GM23338 (cell line): Measurements from ENCODE around the gene ABI1.

Source experiments
- CREB1 ChIP-seq: fragments of 250-450 bp; sonication (Bioruptor Pico); IDR thresholded peaks from 2 replicates; pipeline ENCODE4 v1.5.0; 2020; ENCODE audit warnings: low read depth, mild to moderate bottlenecking, moderate library complexity
- EZH2 ChIP-seq: fragments of 200-600 bp; sonication (generic); IDR thresholded peaks from one replicate; pipeline ENCODE4 v1.8.0; 2017; ENCODE audit warnings: antibody characterized with exemption, mild to moderate bottlenecking, low read depth; ENCODE audit not compliant: unreplicated experiment
- EZH2phosphoT487 ChIP-seq: fragments of 200-600 bp; sonication (generic); IDR thresholded peaks from one replicate; pipeline ENCODE4 v1.8.1; 2018; ENCODE audit warnings: antibody characterized with exemption; ENCODE audit not compliant: unreplicated experiment
- JUNB ChIP-seq: IDR thresholded peaks from one replicate; pipeline ENCODE4 v1.6.1; 2016; ENCODE audit warnings: antibody characterized with exemption; ENCODE audit not compliant: unreplicated experiment
- POLR2AphosphoS5 ChIP-seq: IDR thresholded peaks from 2 replicates; pipeline ENCODE4 v1.6.1; 2016; ENCODE audit warnings: antibody characterized with exemption, low read depth
- ZNF331 ChIP-seq: fragments of 250-450 bp; sonication (Bioruptor Pico); IDR thresholded peaks from 2 replicates; pipeline ENCODE4 v1.5.0; 2020; ENCODE audit warnings: low read depth, mild to moderate bottlenecking, moderate library complexity
- TF ChIP-seq, protein P1 (sequence below), 2 experiments: fragments of 200-600 bp in 1 of 2; sonication (generic) in 1 of 2; conservative IDR thresholded peaks; 2 replicates each; pipeline versions ENCODE4 v1.5.1 to v1.6.1; 2016 to 2017; ENCODE audit warnings: antibody characterized with exemption in 2 of 2, low read depth in 2 of 2, mild to moderate bottlenecking in 2 of 2, moderate library complexity in 1 of 2
- TF ChIP-seq, protein P2 (sequence below): IDR thresholded peaks from one replicate; pipeline ENCODE4 v1.6.1; 2018; ENCODE audit warnings: antibody characterized with exemption; ENCODE audit not compliant: unreplicated experiment
- TF ChIP-seq, protein P3 (sequence below): fragments of 250-450 bp; sonication (Bioruptor Pico); IDR thresholded peaks from 2 replicates; pipeline ENCODE4 v1.5.0; 2020; ENCODE audit warnings: mild to moderate bottlenecking, moderate library complexity
- TF ChIP-seq, protein P4 (sequence below): IDR thresholded peaks from 2 replicates; pipeline ENCODE4 v1.6.1; 2016; ENCODE audit warnings: antibody characterized with exemption

DNA sequence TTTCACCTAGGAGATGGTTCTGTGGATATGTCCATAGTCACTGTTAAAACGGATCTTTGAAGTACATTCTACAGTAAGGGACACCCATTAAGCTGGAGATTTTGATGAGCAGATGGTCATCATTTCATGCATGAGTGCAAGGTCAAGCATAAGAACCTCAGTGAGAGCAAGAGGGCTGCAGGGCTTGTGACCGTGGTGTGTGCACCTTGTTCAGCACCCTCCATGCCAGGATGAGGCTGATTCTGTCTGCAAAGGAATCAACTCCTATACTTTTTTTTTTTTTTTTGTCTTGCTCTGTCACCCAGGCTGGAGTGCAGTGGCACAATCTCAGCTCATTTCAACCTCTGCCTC is 145.6 kb downstream of the ABI1 start:
- TF ChIP-seq, protein P1, sequence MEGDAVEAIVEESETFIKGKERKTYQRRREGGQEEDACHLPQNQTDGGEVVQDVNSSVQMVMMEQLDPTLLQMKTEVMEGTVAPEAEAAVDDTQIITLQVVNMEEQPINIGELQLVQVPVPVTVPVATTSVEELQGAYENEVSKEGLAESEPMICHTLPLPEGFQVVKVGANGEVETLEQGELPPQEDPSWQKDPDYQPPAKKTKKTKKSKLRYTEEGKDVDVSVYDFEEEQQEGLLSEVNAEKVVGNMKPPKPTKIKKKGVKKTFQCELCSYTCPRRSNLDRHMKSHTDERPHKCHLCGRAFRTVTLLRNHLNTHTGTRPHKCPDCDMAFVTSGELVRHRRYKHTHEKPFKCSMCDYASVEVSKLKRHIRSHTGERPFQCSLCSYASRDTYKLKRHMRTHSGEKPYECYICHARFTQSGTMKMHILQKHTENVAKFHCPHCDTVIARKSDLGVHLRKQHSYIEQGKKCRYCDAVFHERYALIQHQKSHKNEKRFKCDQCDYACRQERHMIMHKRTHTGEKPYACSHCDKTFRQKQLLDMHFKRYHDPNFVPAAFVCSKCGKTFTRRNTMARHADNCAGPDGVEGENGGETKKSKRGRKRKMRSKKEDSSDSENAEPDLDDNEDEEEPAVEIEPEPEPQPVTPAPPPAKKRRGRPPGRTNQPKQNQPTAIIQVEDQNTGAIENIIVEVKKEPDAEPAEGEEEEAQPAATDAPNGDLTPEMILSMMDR (conservative IDR thresholded peaks at IDR 0.05; ENCODE audit: low read depth in 2 of 2), result no peak
- TF ChIP-seq CREB1 (CRISPR knock-in tag), result no peak
- TF ChIP-seq, protein P2, sequence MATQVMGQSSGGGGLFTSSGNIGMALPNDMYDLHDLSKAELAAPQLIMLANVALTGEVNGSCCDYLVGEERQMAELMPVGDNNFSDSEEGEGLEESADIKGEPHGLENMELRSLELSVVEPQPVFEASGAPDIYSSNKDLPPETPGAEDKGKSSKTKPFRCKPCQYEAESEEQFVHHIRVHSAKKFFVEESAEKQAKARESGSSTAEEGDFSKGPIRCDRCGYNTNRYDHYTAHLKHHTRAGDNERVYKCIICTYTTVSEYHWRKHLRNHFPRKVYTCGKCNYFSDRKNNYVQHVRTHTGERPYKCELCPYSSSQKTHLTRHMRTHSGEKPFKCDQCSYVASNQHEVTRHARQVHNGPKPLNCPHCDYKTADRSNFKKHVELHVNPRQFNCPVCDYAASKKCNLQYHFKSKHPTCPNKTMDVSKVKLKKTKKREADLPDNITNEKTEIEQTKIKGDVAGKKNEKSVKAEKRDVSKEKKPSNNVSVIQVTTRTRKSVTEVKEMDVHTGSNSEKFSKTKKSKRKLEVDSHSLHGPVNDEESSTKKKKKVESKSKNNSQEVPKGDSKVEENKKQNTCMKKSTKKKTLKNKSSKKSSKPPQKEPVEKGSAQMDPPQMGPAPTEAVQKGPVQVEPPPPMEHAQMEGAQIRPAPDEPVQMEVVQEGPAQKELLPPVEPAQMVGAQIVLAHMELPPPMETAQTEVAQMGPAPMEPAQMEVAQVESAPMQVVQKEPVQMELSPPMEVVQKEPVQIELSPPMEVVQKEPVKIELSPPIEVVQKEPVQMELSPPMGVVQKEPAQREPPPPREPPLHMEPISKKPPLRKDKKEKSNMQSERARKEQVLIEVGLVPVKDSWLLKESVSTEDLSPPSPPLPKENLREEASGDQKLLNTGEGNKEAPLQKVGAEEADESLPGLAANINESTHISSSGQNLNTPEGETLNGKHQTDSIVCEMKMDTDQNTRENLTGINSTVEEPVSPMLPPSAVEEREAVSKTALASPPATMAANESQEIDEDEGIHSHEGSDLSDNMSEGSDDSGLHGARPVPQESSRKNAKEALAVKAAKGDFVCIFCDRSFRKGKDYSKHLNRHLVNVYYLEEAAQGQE, result no peak
- no peak for TF ChIP-seq ZNF331
- no peak for TF ChIP-seq EZH2
- no peak for TF ChIP-seq POLR2AphosphoS5
- TF ChIP-seq EZH2phosphoT487, result no peak
- no peak for TF ChIP-seq JUNB
- TF ChIP-seq, protein P3, sequence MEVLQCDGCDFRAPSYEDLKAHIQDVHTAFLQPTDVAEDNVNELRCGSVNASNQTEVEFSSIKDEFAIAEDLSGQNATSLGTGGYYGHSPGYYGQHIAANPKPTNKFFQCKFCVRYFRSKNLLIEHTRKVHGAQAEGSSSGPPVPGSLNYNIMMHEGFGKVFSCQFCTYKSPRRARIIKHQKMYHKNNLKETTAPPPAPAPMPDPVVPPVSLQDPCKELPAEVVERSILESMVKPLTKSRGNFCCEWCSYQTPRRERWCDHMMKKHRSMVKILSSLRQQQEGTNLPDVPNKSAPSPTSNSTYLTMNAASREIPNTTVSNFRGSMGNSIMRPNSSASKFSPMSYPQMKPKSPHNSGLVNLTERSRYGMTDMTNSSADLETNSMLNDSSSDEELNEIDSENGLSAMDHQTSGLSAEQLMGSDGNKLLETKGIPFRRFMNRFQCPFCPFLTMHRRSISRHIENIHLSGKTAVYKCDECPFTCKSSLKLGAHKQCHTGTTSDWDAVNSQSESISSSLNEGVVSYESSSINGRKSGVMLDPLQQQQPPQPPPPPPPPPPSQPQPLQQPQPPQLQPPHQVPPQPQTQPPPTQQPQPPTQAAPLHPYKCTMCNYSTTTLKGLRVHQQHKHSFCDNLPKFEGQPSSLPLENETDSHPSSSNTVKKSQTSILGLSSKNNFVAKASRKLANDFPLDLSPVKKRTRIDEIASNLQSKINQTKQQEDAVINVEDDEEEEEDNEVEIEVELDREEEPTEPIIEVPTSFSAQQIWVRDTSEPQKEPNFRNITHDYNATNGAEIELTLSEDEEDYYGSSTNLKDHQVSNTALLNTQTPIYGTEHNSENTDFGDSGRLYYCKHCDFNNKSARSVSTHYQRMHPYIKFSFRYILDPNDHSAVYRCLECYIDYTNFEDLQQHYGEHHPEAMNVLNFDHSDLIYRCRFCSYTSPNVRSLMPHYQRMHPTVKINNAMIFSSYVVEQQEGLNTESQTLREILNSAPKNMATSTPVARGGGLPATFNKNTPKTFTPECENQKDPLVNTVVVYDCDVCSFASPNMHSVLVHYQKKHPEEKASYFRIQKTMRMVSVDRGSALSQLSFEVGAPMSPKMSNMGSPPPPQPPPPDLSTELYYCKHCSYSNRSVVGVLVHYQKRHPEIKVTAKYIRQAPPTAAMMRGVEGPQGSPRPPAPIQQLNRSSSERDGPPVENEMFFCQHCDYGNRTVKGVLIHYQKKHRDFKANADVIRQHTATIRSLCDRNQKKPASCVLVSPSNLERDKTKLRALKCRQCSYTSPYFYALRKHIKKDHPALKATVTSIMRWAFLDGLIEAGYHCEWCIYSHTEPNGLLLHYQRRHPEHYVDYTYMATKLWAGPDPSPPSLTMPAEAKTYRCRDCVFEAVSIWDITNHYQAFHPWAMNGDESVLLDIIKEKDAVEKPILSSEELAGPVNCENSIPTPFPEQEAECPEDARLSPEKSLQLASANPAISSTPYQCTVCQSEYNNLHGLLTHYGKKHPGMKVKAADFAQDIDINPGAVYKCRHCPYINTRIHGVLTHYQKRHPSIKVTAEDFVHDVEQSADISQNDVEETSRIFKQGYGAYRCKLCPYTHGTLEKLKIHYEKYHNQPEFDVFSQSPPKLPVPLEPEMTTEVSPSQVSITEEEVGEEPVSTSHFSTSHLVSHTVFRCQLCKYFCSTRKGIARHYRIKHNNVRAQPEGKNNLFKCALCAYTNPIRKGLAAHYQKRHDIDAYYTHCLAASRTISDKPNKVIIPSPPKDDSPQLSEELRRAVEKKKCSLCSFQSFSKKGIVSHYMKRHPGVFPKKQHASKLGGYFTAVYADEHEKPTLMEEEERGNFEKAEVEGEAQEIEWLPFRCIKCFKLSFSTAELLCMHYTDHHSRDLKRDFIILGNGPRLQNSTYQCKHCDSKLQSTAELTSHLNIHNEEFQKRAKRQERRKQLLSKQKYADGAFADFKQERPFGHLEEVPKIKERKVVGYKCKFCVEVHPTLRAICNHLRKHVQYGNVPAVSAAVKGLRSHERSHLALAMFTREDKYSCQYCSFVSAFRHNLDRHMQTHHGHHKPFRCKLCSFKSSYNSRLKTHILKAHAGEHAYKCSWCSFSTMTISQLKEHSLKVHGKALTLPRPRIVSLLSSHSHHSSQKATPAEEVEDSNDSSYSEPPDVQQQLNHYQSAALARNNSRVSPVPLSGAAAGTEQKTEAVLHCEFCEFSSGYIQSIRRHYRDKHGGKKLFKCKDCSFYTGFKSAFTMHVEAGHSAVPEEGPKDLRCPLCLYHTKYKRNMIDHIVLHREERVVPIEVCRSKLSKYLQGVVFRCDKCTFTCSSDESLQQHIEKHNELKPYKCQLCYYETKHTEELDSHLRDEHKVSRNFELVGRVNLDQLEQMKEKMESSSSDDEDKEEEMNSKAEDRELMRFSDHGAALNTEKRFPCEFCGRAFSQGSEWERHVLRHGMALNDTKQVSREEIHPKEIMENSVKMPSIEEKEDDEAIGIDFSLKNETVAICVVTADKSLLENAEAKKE, result no peak
- TF ChIP-seq, protein P4, sequence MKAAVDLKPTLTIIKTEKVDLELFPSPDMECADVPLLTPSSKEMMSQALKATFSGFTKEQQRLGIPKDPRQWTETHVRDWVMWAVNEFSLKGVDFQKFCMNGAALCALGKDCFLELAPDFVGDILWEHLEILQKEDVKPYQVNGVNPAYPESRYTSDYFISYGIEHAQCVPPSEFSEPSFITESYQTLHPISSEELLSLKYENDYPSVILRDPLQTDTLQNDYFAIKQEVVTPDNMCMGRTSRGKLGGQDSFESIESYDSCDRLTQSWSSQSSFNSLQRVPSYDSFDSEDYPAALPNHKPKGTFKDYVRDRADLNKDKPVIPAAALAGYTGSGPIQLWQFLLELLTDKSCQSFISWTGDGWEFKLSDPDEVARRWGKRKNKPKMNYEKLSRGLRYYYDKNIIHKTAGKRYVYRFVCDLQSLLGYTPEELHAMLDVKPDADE, result no peak
